ENCODE results near the gene LSM2.
"Not testable (repeated sequence)": the region's sequence is repeated elsewhere in the genome, so short reads cannot be mapped to it uniquely, and the experiment has no call there.

LSM2 gene

GRCh38 chr6:31815025-31815838 is 8.5 kb upstream of the LSM2 start, which contains the start of the genes HSPA1A and HSPA1L:
HSPA1A (plus strand) TSS chr6:31815543; CDS start chr6:31815757, 214 bp downstream.
HSPA1L (minus strand) TSS chr6:31815283; CDS start chr6:31811972, 3,311 bp downstream.
- DNase-seq (ENCODE audit: low read depth): no peak
- peak within 1 kb of the TSS; percentile 72 for H3K4me3 ChIP-seq (ENCODE audit: low read depth, low read length)
- no peak for TF ChIP-seq CTCF (IDR thresholded peaks at IDR 0.05; ENCODE audit: low read depth, low read length, missing control alignments)

DNA sequence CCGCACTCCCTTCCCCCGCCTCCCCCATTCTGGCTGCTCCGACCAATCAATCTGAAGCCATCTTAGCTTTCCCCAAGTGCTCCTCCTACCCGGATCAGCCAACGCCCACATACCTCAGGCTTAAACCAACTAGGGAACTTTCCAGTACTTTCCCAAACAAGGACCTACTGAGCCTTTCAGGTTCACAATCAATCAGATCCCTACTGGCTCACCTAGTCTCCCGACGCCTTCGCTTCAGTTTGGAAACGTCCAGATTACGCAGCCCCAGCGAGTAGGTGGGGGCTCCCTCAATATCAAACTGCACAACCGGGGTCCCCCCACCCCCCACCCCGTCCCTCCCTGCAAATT is 7.9 kb upstream of the LSM2 start:
- peak overlapping the region; percentile 72 for H3K4me3 ChIP-seq (ENCODE audit: low read depth, low read length)
- TF ChIP-seq CTCF (IDR thresholded peaks at IDR 0.05; ENCODE audit: low read depth, low read length, missing control alignments): no peak
- DNase-seq (ENCODE audit: low read depth): no peak

- no peak overlapping the region; the same call in 1 of the 2 replicates for H3K4me3 ChIP-seq (ENCODE audit: low read depth, low read length)
- DNase-seq (ENCODE audit: low read depth): no peak
- TF ChIP-seq CTCF (IDR thresholded peaks at IDR 0.05; ENCODE audit: low read depth, low read length, missing control alignments): no peak
These were observed 6.7 kb upstream of the LSM2 start for GRCh38 chr6:31813465-31813849.

- no peak for TF ChIP-seq CTCF (IDR thresholded peaks at IDR 0.05; ENCODE audit: low read depth, low read length, missing control alignments)
These were observed 4.9 kb upstream of the LSM2 start for GRCh38 chr6:31811645-31812044.

GRCh38 chr6:31808599-31808998 is 1.8 kb upstream of the LSM2 start:
- H3K4me3 ChIP-seq (ENCODE audit: low read depth, low read length); DNase-seq (ENCODE audit: low read depth): not testable (repeated sequence)

More at GRCh38 chr6:31811645-31812044, 4.9 kb upstream of the LSM2 start:
- H3K4me3 ChIP-seq (ENCODE audit: low read depth, low read length): no peak overlapping the region
- DNase-seq (ENCODE audit: low read depth): no peak

- no peak for DNase-seq (ENCODE audit: low read depth)
- peak overlapping the region; percentile 61 for H3K4me3 ChIP-seq (ENCODE audit: low read depth, low read length)
- TF ChIP-seq CTCF (IDR thresholded peaks at IDR 0.05; ENCODE audit: low read depth, low read length, missing control alignments): no peak
These were observed 762 bp downstream of the LSM2 start for GRCh38 chr6:31805939-31806469.

DNA sequence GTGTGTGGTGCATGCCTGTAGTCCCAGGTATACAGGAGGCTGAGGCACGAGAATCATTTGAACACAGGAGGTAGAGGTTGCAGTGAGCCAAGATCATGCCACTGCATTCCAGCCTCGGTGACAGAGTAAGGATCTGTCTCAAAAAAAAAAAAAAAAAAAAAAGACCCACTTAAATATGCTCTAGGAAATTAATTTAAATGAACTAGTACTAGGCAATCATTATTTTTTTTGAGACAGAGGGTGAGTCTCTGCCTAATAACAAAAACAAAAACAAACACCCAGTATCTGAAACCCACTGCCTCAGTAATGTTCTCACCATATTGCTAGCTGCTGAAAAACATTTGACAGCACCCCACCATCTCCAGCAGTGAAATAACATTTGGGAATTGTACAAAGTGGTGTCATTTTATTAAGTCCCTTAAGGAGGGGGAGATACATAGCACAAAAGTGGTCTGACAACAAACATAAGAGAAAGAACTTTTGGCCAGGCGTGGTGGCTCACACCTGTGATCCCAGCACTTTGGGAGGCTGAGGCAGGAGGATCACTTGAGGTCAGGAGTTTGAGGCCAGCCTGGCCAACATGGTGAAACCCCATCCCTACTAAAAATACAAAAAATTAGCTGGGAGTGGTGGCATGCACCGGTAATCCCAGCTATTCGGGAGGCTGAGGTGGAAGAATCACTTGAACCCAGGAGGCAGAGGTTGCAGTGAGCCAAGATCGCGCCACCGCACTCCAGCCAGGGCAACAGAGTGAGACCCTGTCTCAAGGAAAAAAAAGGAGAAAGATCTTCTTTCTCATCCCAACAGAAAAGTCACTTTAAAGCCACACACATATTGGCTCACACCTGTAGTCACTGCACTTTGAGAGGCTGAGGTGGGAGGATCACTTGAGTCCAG is 5.5 kb downstream of the LSM2 start:
- DNase-seq (ENCODE audit: low read depth); H3K4me3 ChIP-seq (ENCODE audit: low read depth, low read length): not testable (repeated sequence)
